ENCODE measurements around the gene SEMA5B. TPM values are rescaled to one million over a fixed set of nuclear protein-coding genes. Genes with fewer than 3 reads are reported as not detected.

Gene SEMA5B
- total RNA-seq, 1 donor from 2014 or later, result 10.1 TPM

DNA sequence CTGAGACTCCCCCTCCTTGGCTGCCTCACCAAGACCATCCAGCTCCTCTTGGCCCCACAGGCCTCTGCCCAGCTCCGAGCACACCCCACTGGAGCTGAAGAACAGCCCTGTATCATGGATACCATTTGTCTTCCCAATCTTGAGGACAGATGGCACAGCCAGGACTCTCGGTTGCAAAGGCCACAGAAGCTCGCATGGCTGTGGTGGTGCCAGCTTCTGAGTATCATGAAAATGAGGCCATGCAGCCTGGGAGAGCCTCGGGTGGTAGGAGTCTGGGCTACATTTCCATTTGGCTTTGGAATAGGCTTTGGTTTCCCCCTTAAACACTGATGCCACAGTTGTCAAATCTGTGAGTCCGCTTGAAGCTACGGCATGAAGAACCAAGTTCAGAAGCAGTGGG, 106.6 kb downstream of the SEMA5B start:
- ATAC-seq, result no peak
- DNase-seq (ENCODE audit: low spot score), result no peak
- intact Hi-C loops (cut with DNase I), result no loop called here

- DNase-seq (ENCODE audit: low spot score) (no peak), ATAC-seq (no peak)
- intact Hi-C loops (cut with DNase I), result no loop called here
These were observed 108.3 kb downstream of the SEMA5B start for GRCh38 chr3:122919291-122919610.

DNA sequence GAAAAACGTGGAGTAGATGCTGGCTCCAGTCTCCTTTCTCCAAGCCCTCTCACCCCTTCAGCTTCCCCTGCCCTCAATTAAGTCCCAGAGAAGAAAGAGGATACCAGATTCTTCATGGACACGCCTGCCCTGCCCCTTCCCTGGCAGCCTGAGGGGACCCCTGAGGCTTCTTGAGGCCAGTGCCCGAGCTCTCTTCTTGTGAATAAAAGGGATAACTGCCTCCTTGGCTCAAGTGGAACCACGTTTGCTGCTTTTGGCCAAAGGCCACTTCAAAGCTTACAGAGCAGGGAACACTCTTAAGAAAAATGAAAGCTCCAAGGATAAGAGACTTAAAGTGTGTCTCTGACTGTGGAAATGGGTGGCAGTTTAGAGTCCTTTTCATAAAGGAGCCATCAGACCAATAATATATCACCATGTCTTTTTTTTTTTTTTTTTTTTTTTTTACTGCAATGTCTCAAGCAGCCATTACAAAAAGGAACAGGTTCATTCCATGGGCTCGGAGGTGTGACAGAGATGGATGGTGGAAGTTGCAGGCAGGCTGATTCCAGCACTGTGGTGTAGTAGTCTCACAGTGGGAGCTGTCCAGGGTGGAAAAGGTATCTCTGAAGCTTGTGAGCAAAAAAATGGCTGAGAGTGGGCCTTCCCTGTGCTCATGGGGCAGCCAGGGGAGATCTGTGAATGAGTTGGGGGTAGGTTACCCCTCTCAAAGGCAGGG, 108.8 kb downstream of the SEMA5B start:
- ATAC-seq (peak; percentile 49), DNase-seq (ENCODE audit: low spot score) (no peak)
- intact Hi-C loops (cut with DNase I), result no loop called here

DNA sequence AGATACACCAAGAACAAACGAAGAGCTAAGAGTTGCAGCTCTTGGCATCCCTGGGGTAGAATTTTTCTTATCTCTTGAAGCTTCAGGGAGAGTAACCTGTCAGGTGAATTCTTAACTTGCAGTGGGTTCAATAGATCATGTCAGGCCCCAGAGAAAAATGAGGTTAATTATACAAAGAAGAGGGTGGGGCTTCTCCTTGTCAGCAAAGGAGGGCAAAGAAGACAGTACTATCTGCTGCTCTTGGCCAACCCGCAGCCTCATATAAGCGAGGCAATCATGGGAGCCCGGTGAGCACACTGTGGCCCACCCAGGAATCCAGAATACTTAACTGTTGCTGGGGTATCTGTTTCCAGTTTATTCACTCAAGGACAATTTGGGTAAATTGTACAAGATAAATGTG, 110.2 kb downstream of the SEMA5B start:
- ATAC-seq (no peak), DNase-seq (ENCODE audit: low spot score) (no peak)
- intact Hi-C loops (cut with DNase I), result no loop called here

- DNase-seq (ENCODE audit: low spot score) (no peak), ATAC-seq (no peak)
- intact Hi-C loops (cut with DNase I), result no loop called here
These were observed 111.0 kb downstream of the SEMA5B start for GRCh38 chr3:122916580-122916979.

DNA sequence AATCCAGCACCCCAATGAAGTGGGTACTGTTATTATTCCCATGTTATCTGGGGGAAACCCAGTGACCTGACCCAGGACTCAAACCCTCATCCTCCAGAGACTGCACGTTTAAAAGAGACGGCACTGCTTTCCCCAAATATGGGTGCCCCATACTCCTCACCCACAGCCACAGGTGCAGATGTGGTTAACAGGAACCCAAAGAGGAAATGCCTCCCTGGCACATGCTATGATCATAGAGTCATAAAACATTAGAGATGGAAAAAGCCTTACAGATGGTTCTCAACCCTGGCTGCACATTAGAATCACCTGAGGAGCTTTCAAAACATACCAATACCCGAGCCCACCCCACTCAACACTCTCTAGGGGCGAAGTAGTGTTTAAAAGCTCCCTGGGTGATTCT, 111.5 kb downstream of the SEMA5B start:
- ATAC-seq, result no peak
- intact Hi-C loops (cut with DNase I), result no loop called here

GRCh38 chr3:122915300-122916055, 112.1 kb downstream of the SEMA5B start:
- intact Hi-C loops (cut with DNase I), result no loop called here
- DNase-seq (ENCODE audit: low spot score) (no peak), ATAC-seq (no peak)

More for the DNA sequence above, 111.5 kb downstream of the SEMA5B start:
- no peak for DNase-seq (ENCODE audit: low spot score)

- intact Hi-C loops (cut with DNase I), result no loop called here
- ATAC-seq, result no peak
These were observed 113.9 kb downstream of the SEMA5B start for GRCh38 chr3:122913539-122914100.

GRCh38 chr3:122912772-122913538, 114.6 kb downstream of the SEMA5B start:
- no peak for ATAC-seq
- no peak for DNase-seq (ENCODE audit: low spot score)
- intact Hi-C loops (cut with DNase I), result no loop called here

More at GRCh38 chr3:122913539-122914100, 113.9 kb downstream of the SEMA5B start:
- no peak for DNase-seq (ENCODE audit: low spot score)

GRCh38 chr3:122911901-122912300, 115.7 kb downstream of the SEMA5B start:
- DNase-seq (ENCODE audit: low spot score) (no peak), ATAC-seq (no peak)
- intact Hi-C loops (cut with DNase I), result no loop called here

GRCh38 chr3:122908251-122908650, 119.3 kb downstream of the SEMA5B start:
- intact Hi-C loops (cut with DNase I), result no loop called here
- no peak for DNase-seq (ENCODE audit: low spot score)
- no peak for ATAC-seq

- intact Hi-C loops (cut with DNase I), result no loop called here
- DNase-seq (ENCODE audit: low spot score), result no peak
- no peak for ATAC-seq
These were observed 120.1 kb downstream of the SEMA5B start for GRCh38 chr3:122907471-122907870.

DNA sequence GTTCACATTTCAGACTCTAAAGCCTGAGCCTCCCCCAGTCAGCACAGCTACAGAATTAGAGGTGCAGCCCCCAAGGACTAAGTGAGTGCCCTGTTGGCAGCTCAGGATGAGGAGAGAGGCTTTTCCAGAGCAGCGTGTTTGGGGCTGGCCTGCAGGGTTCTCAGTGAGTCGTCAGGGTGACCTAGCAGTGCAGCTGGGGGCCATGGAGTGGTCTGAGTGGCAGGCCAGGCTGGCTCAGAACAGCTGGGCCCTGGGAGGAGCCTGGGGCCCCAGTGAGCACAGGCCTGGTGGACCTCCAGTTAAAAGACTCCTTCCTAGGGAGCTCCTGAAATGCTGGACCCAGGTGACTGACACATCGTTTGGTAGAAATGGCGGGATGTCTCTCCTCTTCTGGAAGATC, 124.4 kb downstream of the SEMA5B start:
- ATAC-seq, result no peak
- intact Hi-C loops (cut with DNase I), result no loop called here

GRCh38 chr3:122902326-122902725, 125.2 kb downstream of the SEMA5B start:
- ATAC-seq (no peak), DNase-seq (ENCODE audit: low spot score) (no peak)
- intact Hi-C loops (cut with DNase I), result no loop called here

More for the DNA sequence above, 124.4 kb downstream of the SEMA5B start:
- no peak for DNase-seq (ENCODE audit: low spot score)

GRCh38 chr3:122898298-122898697, 129.3 kb downstream of the SEMA5B start:
- intact Hi-C loops (cut with DNase I), result no loop called here
- ATAC-seq (no peak), DNase-seq (ENCODE audit: low spot score) (no peak)

GRCh38 chr3:122893754-122894668, 133.6 kb downstream of the SEMA5B start:
- ATAC-seq (no peak), DNase-seq (ENCODE audit: low spot score) (no peak)
- intact Hi-C loops (cut with DNase I), result no loop called here

GRCh38 chr3:122893282-122893681, 134.3 kb downstream of the SEMA5B start:
- DNase-seq (ENCODE audit: low spot score) (no peak), ATAC-seq (no peak)
- intact Hi-C loops (cut with DNase I), result no loop called here

DNA sequence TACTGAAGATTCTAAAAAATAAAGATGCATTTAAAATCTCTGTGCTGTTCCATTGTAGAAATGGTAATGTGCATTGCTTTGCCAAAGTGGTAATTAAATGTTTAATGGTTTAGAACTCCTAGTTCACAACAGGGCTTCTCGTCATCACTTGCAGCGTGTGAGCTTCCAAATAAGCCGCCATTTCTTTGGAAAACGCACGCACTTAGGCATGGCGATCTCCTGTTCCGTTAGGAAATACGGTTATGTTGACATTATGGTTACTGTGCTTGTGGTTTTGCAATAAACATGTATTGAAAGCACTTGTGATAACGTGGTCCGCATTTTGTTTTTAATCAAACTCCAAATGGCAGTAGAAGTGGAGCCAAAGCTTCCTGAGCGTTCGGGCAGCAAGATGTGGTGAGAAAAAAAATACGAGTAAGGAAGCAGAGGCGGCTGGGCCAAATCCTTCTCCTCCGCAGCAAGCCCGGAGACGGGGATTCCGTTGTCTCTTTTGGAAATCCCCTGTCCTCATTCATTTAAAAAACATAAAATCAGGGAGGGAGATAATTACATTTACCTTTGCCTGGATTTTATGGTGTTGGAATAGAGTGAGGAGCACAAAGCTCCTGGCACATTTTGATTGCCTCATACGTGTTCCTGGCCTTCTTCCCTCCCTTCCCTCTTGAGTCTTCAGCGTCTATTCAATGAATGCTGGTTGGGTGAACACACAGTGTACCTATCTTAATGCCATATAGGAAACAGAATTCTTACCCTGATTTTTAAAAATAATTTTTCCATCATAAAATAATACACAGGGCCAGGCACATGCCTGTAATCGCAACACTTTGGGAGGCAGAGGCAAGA, 135.2 kb downstream of the SEMA5B start:
- no peak for ATAC-seq
- intact Hi-C loops (cut with DNase I), result no loop called here

More for the DNA sequence above, 135.2 kb downstream of the SEMA5B start:
- no peak for DNase-seq (ENCODE audit: low spot score)

Measured in sciatic nerve (tissue), 2 donors.